HEK293T (cell line): ENCODE measurements around the gene GMPR2.

Experiments
- CTCF ChIA-PET: fragments of 350-600 bp; formaldehyde crosslinking; extraction: SDS; loops from one replicate; lab custom pipeline; 2021; ENCODE audit warnings: antibody characterized with exemption, inconsistent platforms; lab: Yijun Ruan, JAX
- POLR2A ChIA-PET: fragments of 350-600 bp; formaldehyde crosslinking; extraction: SDS; loops from one replicate; lab custom pipeline; 2020; ENCODE audit warnings: antibody characterized with exemption, inconsistent platforms; lab: Yijun Ruan, JAX
- DNase-seq: peaks from one replicate; pipeline ENCODE4 v3.0.0; 2012; ENCODE audit warnings: mixed read lengths; ENCODE audit errors: extremely low spot score
- ARNT ChIP-seq: fragments of 450-650 bp; IDR thresholded peaks from 2 replicates; pipeline ENCODE4 v1.6.1; 2017; ENCODE audit warnings: mild to moderate bottlenecking
- BHLHE40 ChIP-seq: fragments of 450-650 bp; IDR thresholded peaks from 2 replicates; pipeline ENCODE4 v1.6.1; 2016; ENCODE audit warnings: mild to moderate bottlenecking, moderate library complexity, borderline replicate concordance
- CTBP1 ChIP-seq: fragments of 450-650 bp; IDR thresholded peaks from 2 replicates; pipeline ENCODE4 v1.6.1; 2016; ENCODE audit warnings: borderline replicate concordance
- ELF4 ChIP-seq: fragments of 450-650 bp; IDR thresholded peaks from 2 replicates; pipeline ENCODE4 v1.6.1; 2017; ENCODE audit warnings: antibody characterized with exemption
- FOXA1 ChIP-seq: fragments of 450-650 bp; IDR thresholded peaks from 2 replicates; pipeline ENCODE4 v1.6.1; 2016; ENCODE audit warnings: mild to moderate bottlenecking
- FOXK2 ChIP-seq: fragments of 450-650 bp; IDR thresholded peaks from 2 replicates; pipeline ENCODE4 v1.6.1; 2016; ENCODE audit warnings: mild to moderate bottlenecking
- FOXM1 ChIP-seq: fragments of 450-650 bp; IDR thresholded peaks from 2 replicates; pipeline ENCODE4 v1.6.1; 2017; ENCODE audit warnings: mild to moderate bottlenecking, borderline replicate concordance
- HDGF ChIP-seq: fragments of 450-650 bp; IDR thresholded peaks from 2 replicates; pipeline ENCODE4 v1.6.1; 2017; ENCODE audit warnings: antibody characterized with exemption, borderline replicate concordance
- L3MBTL2 ChIP-seq: fragments of 450-650 bp; conservative IDR thresholded peaks from 2 replicates; pipeline ENCODE4 v1.6.1; 2016; ENCODE audit warnings: mild to moderate bottlenecking
- LEF1 ChIP-seq: fragments of 450-650 bp; IDR thresholded peaks from 2 replicates; pipeline ENCODE4 v1.6.1; 2017; ENCODE audit warnings: mild to moderate bottlenecking, borderline replicate concordance
- NFRKB ChIP-seq: fragments of 450-650 bp; IDR thresholded peaks from 2 replicates; pipeline ENCODE4 v1.6.1; 2016; ENCODE audit warnings: mild to moderate bottlenecking, moderate library complexity
- SP1 ChIP-seq: fragments of 450-650 bp; IDR thresholded peaks from 2 replicates; pipeline ENCODE4 v1.6.1; 2017
- SUZ12 ChIP-seq: fragments of 450-650 bp; IDR thresholded peaks from 2 replicates; pipeline ENCODE4 v1.6.1; 2016; ENCODE audit warnings: mild to moderate bottlenecking
- TARDBP ChIP-seq: fragments of 450-650 bp; IDR thresholded peaks from 2 replicates; pipeline ENCODE4 v1.6.1; 2016
- ZNF384 ChIP-seq: fragments of 450-650 bp; IDR thresholded peaks from 2 replicates; pipeline ENCODE4 v1.6.1; 2016
- TF ChIP-seq, protein P1 (sequence below): fragments of 450-650 bp; IDR thresholded peaks from 2 replicates; pipeline ENCODE4 v1.6.1; 2016

GMPR2 gene

DNA sequence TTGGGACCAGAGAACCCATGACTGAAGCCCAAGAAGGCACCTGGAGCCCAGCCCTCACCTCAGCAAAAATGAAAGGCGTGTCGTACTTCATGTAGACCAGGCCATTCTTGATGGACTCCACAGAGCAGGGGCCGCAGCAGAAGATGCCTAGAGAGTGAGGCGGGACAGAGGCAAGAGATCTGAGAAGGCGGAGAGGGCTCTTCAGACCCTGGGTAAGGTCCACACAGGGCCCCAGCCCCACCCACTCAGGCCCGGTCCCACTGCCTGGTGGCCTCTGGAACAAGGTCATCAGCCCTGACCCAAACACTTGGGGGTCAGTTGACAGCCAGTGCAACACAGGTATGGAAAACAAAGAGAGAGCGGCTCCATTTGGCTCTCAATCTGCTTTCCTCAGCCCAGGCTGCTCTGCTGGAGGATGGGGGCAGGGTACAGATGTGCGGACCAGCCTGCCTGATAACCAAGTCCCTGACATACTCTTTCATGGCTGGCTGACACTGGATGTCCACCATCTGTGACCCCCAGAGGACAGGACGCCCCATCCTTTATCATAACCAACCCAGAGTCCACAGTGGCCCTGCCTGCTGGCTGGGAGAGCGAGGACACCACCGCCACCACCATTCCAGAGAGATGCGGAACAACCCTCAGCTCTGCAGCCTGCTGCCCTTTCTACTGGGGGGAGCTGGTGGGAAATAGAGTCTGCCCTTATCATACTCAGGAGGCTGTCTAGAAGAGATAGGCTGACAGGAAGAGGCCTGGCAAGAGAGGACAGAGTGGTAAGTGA, 23.4 kb downstream of the GMPR2 start:
- no peak for TF ChIP-seq ZNF384
- no peak for TF ChIP-seq CTBP1
- TF ChIP-seq HDGF = no peak
- no peak for TF ChIP-seq SP1
- no peak for TF ChIP-seq ELF4
- no peak for TF ChIP-seq SUZ12
- TF ChIP-seq FOXM1 = no peak
- no peak for TF ChIP-seq FOXK2
- no peak for TF ChIP-seq BHLHE40
- TF ChIP-seq, protein P1, sequence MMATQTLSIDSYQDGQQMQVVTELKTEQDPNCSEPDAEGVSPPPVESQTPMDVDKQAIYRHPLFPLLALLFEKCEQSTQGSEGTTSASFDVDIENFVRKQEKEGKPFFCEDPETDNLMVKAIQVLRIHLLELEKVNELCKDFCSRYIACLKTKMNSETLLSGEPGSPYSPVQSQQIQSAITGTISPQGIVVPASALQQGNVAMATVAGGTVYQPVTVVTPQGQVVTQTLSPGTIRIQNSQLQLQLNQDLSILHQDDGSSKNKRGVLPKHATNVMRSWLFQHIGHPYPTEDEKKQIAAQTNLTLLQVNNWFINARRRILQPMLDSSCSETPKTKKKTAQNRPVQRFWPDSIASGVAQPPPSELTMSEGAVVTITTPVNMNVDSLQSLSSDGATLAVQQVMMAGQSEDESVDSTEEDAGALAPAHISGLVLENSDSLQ = no peak
- no peak for TF ChIP-seq ARNT
- TF ChIP-seq L3MBTL2 = no peak
- TF ChIP-seq NFRKB = no peak
- TF ChIP-seq LEF1 = no peak
- TF ChIP-seq TARDBP = no peak
- TF ChIP-seq FOXA1 = no peak
- no peak for DNase-seq
- POLR2A ChIA-PET = interaction anchor here (0.8 to 1.7 kb wide), 2 partner anchors 14 to 15 kb away, joined by 4 to 8 read pairs; partner anchors contain the start of genes RABGGTA and TINF2
- CTCF ChIA-PET = interaction anchor here (0.7 to 0.9 kb wide), 2 partner anchors 15 to 41 kb away, joined by 3 read pairs; no protein-coding TSS in a partner anchor

- ChIA-PET POLR2A (interaction anchor here (0.8 to 1.7 kb wide), 2 partner anchors 14 kb away, joined by 4 to 8 read pairs (median 6); partner anchors contain the start of genes RABGGTA and TINF2), CTCF (interaction anchor here (0.6 to 0.7 kb wide), 2 partner anchors 10 to 40 kb away, joined by 3 read pairs; no protein-coding TSS in a partner anchor)
- no peak for TF ChIP-seq HDGF
- TF ChIP-seq NFRKB = no peak
- TF ChIP-seq ARNT = no peak
- TF ChIP-seq, protein P1 = no peak
- TF ChIP-seq SP1 = no peak
- TF ChIP-seq SUZ12 = no peak
- no peak for TF ChIP-seq FOXK2
- no peak for TF ChIP-seq ELF4
- TF ChIP-seq TARDBP = no peak
- TF ChIP-seq BHLHE40 = no peak
- no peak for TF ChIP-seq ZNF384
- TF ChIP-seq CTBP1 = no peak
- no peak for TF ChIP-seq FOXA1
- no peak for DNase-seq
Observed at GRCh38 chr14:24256960-24257359, 24.2 kb downstream of the GMPR2 start.

DNA sequence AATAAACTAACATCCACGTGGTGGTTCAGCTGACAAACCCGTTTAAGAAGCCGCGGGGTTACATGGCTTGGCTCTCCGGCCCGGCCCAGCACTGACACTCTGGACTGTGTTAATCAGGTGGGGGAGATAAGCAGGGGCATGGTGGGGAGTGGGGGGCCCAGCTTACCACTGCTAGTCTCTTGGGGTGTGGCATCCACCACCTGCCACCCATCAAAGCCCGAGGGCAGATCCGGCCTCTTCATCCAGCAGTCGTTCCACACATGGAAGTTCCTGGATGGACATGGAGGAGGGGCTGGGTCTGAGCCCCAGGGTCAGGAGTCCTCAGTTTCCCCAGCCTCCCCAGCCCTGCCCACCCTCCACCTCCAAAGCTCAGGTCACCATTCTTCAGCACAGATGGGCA, 25.4 kb downstream of the GMPR2 start:
- CTCF ChIA-PET = no interaction called here
- POLR2A ChIA-PET = no interaction called here
- no peak for DNase-seq

GRCh38 chr14:24258548-24259265, 26.0 kb downstream of the GMPR2 start:
- DNase-seq = no peak
- ChIA-PET POLR2A (interaction anchor here (4.2 kb wide), 1 partner anchor 12 kb away, joined by 30 read pairs; the partner anchor contains the start of gene RABGGTA), CTCF (no interaction called here)
- no peak for TF ChIP-seq NFRKB
- no peak for TF ChIP-seq TARDBP
- TF ChIP-seq, protein P1 = no peak
- TF ChIP-seq FOXK2 = no peak
- no peak for TF ChIP-seq ARNT
- TF ChIP-seq FOXA1 = no peak
- no peak for TF ChIP-seq HDGF
- TF ChIP-seq CTBP1 = no peak
- TF ChIP-seq ELF4 = no peak
- TF ChIP-seq BHLHE40 = no peak
- TF ChIP-seq FOXM1 = no peak
- no peak for TF ChIP-seq L3MBTL2
- TF ChIP-seq ZNF384 = no peak
- TF ChIP-seq SP1 = no peak

More for the DNA sequence above, 25.4 kb downstream of the GMPR2 start:
- no peak for TF ChIP-seq FOXM1
- TF ChIP-seq CTBP1 = no peak
- TF ChIP-seq HDGF = no peak
- no peak for TF ChIP-seq NFRKB
- no peak for TF ChIP-seq LEF1
- no peak for TF ChIP-seq TARDBP
- TF ChIP-seq FOXK2 = no peak
- no peak for TF ChIP-seq ARNT
- TF ChIP-seq ZNF384 = no peak
- TF ChIP-seq L3MBTL2 = no peak
- no peak for TF ChIP-seq FOXA1
- TF ChIP-seq, protein P1 = no peak
- TF ChIP-seq SP1 = no peak
